ENCODE measurements around the gene EXD1.
"Not testable (repeated sequence)": the region's sequence is repeated elsewhere in the genome, so short reads cannot be mapped to it uniquely, and the experiment has no call there.

The EXD1 gene

DNA sequence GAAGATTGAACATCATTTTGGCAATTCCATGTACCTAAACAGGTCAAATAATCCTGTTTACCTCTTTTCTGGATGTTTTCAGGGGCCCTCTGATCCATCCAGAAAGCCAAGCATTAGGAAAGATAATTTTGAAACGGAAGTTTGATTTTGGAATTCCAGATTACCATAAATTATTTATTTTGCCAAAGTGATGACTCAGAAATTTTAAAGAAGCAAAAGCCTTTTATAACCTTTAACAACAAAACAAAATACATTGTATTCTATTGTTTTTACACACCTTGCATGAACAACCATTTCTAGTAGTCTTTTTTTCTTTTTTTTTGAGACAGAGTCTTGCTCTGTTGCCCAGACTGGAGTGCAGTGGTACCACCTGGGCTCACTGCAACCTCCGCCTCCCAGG is 82.5 kb downstream of the EXD1 start:
- Histone ChIP-seq H3K4me3 (ENCODE audit: low read length) (no peak overlapping the region), H3K9me3 (replicated peaks; ENCODE audit: insufficient read depth, low read length) (no peaks in the 10 kb centered on the region), H3K27ac (ENCODE audit: low read length) (no peak overlapping the region), H4K20me1 (ENCODE audit: insufficient read depth, low read length) (no peaks in the 10 kb centered on the region), H3K36me3 (replicated peaks; ENCODE audit: insufficient read depth, low read length) (no peaks in the 10 kb centered on the region), H3F3A (ENCODE audit: insufficient read depth, low read length) (no peaks in the 10 kb centered on the region), H3K9me2 (replicated peaks; ENCODE audit: insufficient read depth, low read length) (no peaks in the 10 kb centered on the region), H3K9ac (ENCODE audit: low read length) (no peak overlapping the region), H2AFZ (ENCODE audit: low read length) (no peak overlapping the region), H3K4me2 (ENCODE audit: low read depth, low read length) (no peak overlapping the region), H3K79me2 (ENCODE audit: low read length) (no peaks in the 10 kb centered on the region), H3K27me3 (replicated peaks; ENCODE audit: insufficient read depth, low read length) (no peaks in the 10 kb centered on the region), H3K4me1 (ENCODE audit: low read length) (no peaks in the 10 kb centered on the region)
- TF ChIP-seq, protein P1, sequence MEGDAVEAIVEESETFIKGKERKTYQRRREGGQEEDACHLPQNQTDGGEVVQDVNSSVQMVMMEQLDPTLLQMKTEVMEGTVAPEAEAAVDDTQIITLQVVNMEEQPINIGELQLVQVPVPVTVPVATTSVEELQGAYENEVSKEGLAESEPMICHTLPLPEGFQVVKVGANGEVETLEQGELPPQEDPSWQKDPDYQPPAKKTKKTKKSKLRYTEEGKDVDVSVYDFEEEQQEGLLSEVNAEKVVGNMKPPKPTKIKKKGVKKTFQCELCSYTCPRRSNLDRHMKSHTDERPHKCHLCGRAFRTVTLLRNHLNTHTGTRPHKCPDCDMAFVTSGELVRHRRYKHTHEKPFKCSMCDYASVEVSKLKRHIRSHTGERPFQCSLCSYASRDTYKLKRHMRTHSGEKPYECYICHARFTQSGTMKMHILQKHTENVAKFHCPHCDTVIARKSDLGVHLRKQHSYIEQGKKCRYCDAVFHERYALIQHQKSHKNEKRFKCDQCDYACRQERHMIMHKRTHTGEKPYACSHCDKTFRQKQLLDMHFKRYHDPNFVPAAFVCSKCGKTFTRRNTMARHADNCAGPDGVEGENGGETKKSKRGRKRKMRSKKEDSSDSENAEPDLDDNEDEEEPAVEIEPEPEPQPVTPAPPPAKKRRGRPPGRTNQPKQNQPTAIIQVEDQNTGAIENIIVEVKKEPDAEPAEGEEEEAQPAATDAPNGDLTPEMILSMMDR (IDR thresholded peaks at IDR 0.05; ENCODE audit: low read length), result no peak
- TF ChIP-seq EZH2phosphoT487 (IDR thresholded peaks at IDR 0.05; ENCODE audit: low read length), result no peak
- no peak for TF ChIP-seq EZH2 (optimal IDR thresholded peaks at IDR 0.05; ENCODE audit: low read depth, low read length)
- no peak for DNase-seq

DNA sequence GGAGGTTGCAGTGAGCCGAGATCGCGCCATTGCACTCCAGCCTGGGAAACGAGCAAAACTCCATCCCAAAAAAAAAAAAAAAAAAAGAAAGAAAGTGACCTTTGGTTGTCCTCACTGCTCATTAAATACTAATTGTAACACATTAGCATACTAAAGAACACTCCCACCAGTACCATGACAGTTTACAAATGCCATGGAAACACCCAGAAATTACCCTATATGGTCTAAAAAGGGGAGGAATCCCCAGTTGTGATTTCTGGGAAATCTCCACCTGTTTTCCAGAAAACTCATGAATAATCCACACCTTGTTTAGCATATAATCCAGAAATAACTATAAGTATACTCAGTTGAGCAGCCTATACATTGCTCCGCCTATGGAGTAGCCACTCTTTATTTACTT is 90.9 kb downstream of the EXD1 start:
- Histone ChIP-seq H3K4me1 (ENCODE audit: low read length) (no peaks in the 10 kb centered on the region), H3K4me2 (ENCODE audit: low read depth, low read length) (no peak overlapping the region), H3K4me3 (ENCODE audit: low read length) (no peak overlapping the region), H3K9ac (ENCODE audit: low read length) (no peak overlapping the region), H3F3A (ENCODE audit: insufficient read depth, low read length) (no peaks in the 10 kb centered on the region), H3K36me3 (replicated peaks; ENCODE audit: insufficient read depth, low read length) (no peaks in the 10 kb centered on the region), H3K27me3 (replicated peaks; ENCODE audit: insufficient read depth, low read length) (no peaks in the 10 kb centered on the region), H2AFZ (ENCODE audit: low read length) (no peak overlapping the region), H3K79me2 (ENCODE audit: low read length) (no peaks in the 10 kb centered on the region), H3K9me2 (replicated peaks; ENCODE audit: insufficient read depth, low read length) (no peaks in the 10 kb centered on the region), H3K27ac (ENCODE audit: low read length) (no peak overlapping the region), H4K20me1 (ENCODE audit: insufficient read depth, low read length) (no peaks in the 10 kb centered on the region), H3K9me3 (replicated peaks; ENCODE audit: insufficient read depth, low read length) (no peaks in the 10 kb centered on the region)
- TF ChIP-seq, protein P1 (IDR thresholded peaks at IDR 0.05; ENCODE audit: low read length), result no peak
- TF ChIP-seq EZH2phosphoT487 (IDR thresholded peaks at IDR 0.05; ENCODE audit: low read length), result no peak
- no peak for TF ChIP-seq EZH2 (optimal IDR thresholded peaks at IDR 0.05; ENCODE audit: low read depth, low read length)
- no peak for DNase-seq

DNA sequence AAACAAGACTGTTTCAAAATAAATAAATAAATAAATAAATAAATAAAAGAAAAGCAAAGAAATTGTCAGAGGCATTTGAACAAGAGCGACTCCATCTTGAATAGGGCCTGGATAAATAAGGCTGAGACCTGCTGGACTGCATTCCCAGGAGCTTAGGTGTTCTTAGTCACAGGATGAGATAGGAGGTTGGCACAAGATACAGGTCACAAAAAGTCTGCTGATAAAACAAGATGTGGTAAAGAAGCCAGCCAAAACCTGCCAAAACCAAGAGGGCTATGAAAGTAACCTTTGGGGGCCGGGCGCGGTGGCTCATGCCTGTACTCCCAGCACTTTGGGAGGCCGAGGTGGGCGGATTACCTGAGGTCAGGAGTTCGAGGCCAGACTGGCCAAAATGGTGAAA is 91.4 kb downstream of the EXD1 start:
- H2AFZ ChIP-seq (ENCODE audit: low read length); H3K27me3 ChIP-seq (replicated peaks; ENCODE audit: insufficient read depth, low read length); H3K27ac ChIP-seq (ENCODE audit: low read length); H3K36me3 ChIP-seq (replicated peaks; ENCODE audit: insufficient read depth, low read length); H3K79me2 ChIP-seq (ENCODE audit: low read length); H3K4me2 ChIP-seq (ENCODE audit: low read depth, low read length); H4K20me1 ChIP-seq (ENCODE audit: insufficient read depth, low read length); H3K4me1 ChIP-seq (ENCODE audit: low read length); H3K9ac ChIP-seq (ENCODE audit: low read length); H3K9me2 ChIP-seq (replicated peaks; ENCODE audit: insufficient read depth, low read length); H3F3A ChIP-seq (ENCODE audit: insufficient read depth, low read length); H3K4me3 ChIP-seq (ENCODE audit: low read length); DNase-seq; H3K9me3 ChIP-seq (replicated peaks; ENCODE audit: insufficient read depth, low read length): not testable (repeated sequence)

DNA sequence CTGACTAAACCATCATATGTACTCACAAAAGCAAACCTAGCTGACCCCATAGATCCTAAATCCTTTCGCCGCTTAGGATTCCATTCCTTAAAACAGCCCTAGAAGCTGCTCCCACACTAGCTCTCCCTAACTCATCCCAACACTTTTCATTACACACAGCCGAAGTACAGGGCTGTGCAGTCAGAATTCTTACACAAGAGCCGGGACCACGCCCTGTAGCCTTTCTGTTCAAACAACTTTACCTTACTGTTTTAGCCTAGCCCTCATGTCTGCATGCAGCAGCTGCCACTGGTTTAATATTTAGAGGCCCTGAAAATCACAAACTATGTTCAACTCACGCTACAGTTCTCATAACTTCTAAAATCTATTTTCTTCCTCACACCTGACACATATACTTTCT is 95.0 kb downstream of the EXD1 start:
- H3K27me3 ChIP-seq (replicated peaks; ENCODE audit: insufficient read depth, low read length); H3K9ac ChIP-seq (ENCODE audit: low read length); H3K4me1 ChIP-seq (ENCODE audit: low read length); H3K27ac ChIP-seq (ENCODE audit: low read length); H3K9me2 ChIP-seq (replicated peaks; ENCODE audit: insufficient read depth, low read length); H3K79me2 ChIP-seq (ENCODE audit: low read length); H2AFZ ChIP-seq (ENCODE audit: low read length); H4K20me1 ChIP-seq (ENCODE audit: insufficient read depth, low read length); H3K36me3 ChIP-seq (replicated peaks; ENCODE audit: insufficient read depth, low read length); H3F3A ChIP-seq (ENCODE audit: insufficient read depth, low read length); H3K4me2 ChIP-seq (ENCODE audit: low read depth, low read length); H3K9me3 ChIP-seq (replicated peaks; ENCODE audit: insufficient read depth, low read length); DNase-seq; H3K4me3 ChIP-seq (ENCODE audit: low read length): not testable (repeated sequence)
